Activated CD8-positive, alpha-beta memory T cell treated with anti-CD3 and anti-CD28 coated beads for 4 hours (primary cell): ENCODE results near the gene TOMM34.

Source experiments
- DNase-seq, 2 donors: peaks; one replicate each; pipeline ENCODE4 v3.0.0-alpha.2; 2020; ENCODE audit warnings: low read depth in 2 of 2

The TOMM34 gene

GRCh38 chr20:44960103-44960852 lies at the start of gene TOMM34:
Gene TOMM34 (minus strand): TSS chr20:44960397. CDS start chr20:44960333, 64 bp downstream.
- peak; percentile 89 to 90 for DNase-seq

DNA sequence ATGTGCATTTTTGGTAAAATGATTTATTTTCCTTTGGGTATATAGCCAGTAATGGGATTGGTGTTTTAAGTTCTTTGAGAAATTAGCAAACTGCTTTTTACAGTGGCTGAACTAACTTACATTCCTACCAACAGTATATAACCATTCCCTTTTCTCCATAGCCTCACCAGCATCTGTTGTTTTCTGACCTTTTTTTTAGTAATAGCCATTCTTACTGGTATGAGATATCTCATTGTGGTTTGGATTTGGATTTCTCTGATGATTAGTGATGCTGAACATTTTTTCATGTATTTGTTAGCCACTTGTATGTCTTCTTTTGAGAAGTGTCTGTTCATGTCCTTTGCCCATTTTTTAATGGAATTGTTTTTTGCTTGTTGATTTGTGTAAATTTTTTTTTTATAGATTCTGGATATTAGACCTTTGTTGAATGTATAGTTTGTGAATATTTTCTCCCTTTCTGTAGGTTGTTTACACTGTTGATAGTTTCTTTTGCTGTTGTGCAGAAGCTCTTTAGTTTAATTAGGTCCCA lies 48.4 kb upstream of the TOMM34 start:
- no peak for DNase-seq

- no peak for DNase-seq
Observed at GRCh38 chr20:44997668-44998067, 37.5 kb upstream of the TOMM34 start.

- DNase-seq: no peak
Observed at GRCh38 chr20:44997171-44997570, 37.0 kb upstream of the TOMM34 start.

DNA sequence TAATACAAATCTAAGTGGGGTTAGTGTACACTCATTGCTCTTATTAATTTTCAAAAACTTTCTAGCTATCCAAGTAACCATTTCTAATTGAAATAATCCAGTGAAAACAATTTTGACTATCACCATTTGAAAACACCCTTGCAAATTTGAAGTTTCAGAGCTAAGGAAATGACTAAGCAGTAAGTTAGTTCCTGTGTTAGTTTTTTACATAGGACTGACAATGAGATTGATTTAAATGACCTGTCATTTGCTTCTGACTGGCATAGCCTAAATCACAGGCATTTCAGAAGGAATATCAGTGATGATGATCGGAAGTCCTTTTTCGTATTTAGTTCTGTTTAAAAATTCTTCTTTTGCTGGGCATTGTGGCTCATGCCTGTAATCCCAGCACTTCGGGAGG lies 33.1 kb upstream of the TOMM34 start:
- DNase-seq: no peak

- no peak for DNase-seq
Observed at GRCh38 chr20:44990957-44991356, 30.8 kb upstream of the TOMM34 start.

DNA sequence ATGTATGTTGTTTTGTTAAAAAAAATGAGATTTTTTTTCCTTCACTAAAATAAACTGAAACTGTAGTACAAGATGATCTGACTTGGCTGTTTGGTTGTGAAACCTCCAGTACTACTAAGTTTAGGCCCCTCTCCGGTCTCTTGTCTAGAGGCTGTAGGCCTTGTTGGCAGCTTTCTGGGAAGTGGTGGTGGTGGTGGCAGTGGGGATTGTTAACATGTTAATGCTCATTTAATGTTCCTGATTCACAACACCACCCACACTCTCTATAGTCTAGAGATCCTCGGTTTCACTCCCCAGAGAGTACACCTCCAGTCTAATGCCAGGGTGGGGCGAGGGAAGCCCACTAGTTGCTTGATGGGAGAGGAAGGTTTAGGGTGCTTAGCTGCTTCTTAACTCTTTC lies 30.2 kb upstream of the TOMM34 start:
- no peak for DNase-seq

DNA sequence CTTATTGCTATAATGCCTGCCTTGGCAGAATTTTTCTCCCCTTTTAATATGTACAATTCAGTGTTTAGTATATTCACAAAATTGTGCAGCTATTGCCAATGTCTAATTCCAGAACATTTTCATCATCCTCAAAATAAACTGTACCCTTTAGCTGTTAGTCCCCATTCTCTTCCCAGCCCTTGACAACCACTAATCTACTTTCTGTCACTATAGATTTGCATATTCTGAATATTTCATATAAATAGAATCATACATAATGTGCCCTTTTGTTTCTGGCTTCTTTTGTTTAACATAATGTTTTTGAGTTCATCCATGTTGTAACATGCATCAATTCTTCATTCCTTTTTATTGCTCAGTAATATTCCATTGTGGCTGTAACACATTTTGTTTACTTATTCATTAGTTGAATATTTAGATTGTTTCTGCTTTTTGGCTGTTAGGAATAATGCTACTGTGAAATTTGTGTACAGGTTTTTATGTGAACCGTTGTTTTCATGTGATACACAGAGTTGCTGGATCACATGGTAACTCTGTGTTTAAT lies 28.5 kb upstream of the TOMM34 start:
- DNase-seq: no peak

DNA sequence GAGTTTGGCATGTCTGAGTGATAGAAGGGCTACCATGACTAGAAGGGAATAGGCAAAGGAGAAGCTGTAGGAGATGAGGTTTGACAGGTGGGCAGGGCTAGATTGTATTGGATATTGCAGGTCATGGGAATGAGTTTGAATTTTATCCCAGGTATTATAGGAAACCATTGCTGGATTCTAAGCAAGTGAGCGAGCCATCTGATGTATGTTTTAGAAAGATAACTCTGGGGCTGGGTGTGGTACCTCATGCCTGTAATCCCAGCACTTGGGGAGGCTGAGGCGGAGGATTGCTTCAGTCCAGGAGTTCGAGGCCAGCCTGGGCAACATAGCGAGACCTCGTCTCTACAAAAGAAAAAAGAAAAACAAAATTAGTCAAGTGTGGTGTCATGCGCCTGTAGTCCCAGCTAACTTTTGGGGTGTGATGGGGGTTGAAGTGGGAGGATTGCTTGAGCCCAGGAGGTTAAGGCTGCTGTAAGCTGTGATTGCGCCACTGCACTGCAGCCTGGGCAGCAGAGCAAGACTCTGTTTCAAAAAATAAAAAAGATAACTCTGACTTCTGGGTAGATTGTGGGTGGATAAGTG lies 23.0 kb upstream of the TOMM34 start:
- DNase-seq: no peak

DNA sequence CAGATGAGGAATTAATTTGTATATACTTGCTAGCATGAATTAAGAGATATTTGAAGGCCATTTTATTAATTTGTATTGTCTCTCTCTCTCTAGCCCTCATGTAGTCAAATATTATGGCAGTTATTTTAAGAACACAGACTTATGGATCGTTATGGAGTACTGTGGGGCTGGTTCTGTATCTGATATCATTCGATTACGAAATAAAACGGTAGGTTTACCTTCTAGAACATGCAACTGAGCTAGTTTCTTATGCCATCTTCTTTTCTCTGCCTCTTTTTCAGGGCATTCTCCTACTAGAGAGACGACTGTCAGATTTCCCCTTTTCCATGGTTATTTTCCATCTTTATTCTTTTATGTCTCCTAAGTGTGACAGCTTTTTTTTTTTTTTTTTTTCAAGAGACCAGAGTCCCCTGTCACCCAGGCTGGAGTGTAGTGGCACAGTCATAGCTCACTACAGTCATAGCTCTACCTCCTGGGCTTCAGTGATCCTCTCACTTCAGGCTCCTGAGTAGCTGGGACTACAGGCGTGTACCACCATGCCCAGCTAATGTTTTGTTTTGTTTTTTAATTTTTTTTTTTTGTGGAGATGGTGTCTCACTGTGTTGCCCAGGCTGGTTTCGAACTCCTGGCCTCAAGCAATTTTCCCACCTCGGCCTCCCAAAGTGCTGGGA lies 21.7 kb upstream of the TOMM34 start:
- DNase-seq: no peak

DNA sequence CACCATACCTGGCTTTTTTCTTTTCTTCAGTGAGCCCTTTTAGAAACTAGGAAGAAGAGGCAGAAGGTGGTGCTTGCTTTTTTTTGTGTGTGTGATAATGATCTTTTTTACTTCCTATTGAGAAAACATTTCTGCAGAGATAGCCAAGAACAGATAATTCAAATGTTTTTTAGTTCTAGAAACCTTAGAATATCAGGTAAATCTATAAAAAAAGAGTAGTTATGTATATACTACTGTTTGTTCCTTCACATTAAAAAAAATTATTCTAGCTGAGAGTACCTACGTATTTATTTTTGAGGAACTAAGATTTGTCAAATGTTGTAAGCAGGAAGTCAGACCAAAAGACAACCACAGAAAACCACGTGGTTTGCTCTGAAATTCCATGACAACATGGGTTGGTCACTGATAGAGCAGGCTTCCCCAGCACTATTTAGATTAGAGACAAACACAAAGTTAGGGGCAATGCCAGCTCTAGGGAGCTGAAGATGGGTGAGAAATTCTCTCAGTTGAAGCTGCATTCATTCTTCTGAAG lies 19.0 kb upstream of the TOMM34 start:
- peak; percentile 52 to 60 for DNase-seq

DNA sequence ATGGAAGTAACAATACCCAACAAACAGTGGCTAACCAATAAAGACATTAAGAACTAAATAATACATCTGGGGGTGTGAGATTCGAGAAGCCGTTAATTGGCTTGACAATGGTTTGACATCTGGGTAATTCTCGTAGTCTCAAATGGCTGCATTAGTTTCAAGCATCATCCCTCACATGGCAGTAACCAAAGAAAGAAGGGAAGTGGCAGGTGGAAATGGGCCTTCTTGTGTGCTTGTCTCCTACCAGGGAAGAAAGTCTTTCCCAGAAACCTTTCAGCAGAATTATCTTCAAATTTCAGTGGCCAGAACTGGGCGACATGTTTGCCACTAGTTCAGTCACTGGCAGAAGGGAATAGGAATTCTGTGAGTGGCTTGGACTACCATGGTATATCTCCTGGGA lies 16.5 kb upstream of the TOMM34 start:
- no peak for DNase-seq

- DNase-seq: no peak
Observed at GRCh38 chr20:44973053-44973452, 12.9 kb upstream of the TOMM34 start.

DNA sequence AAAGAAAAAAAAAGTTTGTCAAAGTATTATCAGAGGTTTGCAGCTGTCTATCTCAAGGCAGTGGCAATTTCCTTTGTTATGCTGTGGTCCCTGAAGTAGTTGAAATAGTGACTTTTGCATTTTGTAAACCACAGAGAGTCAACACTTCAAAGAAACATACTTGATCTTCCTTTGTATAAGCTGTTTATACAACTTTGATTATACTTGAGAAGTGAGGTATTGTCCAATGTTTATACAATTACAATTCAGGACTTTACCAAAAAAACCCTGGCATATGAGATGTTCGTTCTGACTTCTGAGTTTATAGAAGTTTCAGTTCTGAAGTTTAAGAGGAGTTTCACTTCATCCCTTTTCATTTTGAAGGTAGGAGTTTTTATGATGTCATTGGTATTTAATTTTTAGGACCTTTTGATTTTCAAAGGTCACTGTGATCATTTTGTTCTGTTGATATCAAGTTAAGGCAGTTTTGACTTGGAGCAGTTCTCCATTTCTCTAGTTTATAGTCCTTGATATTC lies 10.1 kb upstream of the TOMM34 start:
- no peak for DNase-seq

- no peak for DNase-seq
Observed at GRCh38 chr20:44969300-44969894, 9.2 kb upstream of the TOMM34 start.

DNA sequence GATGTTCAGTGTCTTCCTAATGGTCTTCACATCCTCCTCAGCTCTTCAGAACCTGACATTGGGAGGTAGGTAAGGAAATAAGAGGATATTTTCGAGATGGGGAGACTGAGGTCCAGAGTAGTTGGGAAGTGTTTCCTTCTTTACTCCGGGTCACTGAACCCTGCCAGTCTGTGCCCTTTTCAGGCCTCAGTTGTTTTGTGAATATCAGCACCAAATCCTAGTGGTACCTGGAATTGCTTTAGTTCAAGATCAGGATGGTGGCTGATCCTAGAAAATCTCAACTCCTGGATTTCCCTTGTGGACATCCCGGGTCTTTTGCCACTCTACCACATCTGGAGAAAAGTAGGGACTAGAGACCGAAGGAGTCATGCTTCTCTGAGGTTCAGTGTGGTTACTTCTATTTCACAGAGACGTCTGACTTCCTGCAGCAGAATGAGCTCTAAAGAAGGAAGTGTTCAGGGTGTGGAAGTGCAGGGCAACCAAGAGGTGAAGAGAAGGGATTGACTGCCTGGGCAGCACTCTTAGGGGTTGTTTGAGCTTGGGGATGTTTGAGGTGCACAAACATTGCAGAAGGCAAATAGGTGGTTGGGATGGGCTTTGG lies 7.1 kb upstream of the TOMM34 start:
- DNase-seq: no peak

- peak; percentile 89 to 90 for DNase-seq
Observed at GRCh38 chr20:44966030-44966961, 6.1 kb upstream of the TOMM34 start, which contains the start of gene STK4. Gene STK4 (plus strand): TSS chr20:44966512. CDS start chr20:44966569, 57 bp downstream.

DNA sequence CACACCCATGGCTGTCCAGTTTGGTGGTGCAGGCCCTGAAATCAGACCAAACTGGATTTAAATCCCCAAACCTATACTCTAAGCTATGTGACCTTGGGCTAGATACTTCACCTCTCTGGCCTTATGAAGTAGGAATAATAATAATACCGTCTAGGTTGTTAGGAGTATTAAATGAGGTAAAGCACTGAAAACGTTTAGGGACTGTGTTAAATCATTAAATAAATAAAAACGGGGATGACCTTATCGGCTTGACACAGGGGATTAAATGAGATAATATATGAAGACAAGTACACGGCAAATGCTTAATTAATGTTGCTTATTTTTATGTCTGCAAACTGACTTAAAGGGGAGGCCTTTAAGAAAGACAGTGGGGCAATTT lies 5.4 kb upstream of the TOMM34 start:
- no peak for DNase-seq

- no peak for DNase-seq
Observed at GRCh38 chr20:44963325-44964215, 3.4 kb upstream of the TOMM34 start.
